ENCODE results near the gene SYNGR2. TPM values are rescaled to one million over a fixed set of nuclear protein-coding genes. Genes with fewer than 3 reads are reported as not detected.
A peak's percentile ranks its signal among the peaks of the same experiment; 100 is the strongest.
"Not testable (repeated sequence)": the region's sequence is repeated elsewhere in the genome, so short reads cannot be mapped to it uniquely, and the experiment has no call there.

The SYNGR2 gene
- total RNA-seq, 1 experiment from 2014 or later = 1.6 TPM

DNA sequence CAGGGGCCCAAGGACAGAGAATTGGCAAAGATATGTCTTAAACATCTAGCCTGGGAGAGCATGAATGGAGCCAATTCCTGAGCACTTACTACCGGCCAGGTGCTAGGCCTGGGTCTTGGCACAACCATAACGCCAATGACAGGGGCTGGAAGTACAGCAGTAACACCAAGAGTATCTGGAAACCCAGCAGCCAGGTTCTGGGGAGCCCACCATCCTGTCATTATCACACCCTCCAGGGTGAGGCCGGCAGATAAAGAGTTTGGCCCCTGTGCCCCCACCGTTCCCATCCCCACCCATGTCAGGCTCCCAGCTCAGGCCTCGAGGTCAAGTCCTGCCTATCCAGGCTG is 38.3 kb upstream of the SYNGR2 start:
- no peak for DNase-seq (ENCODE audit: low read depth)

DNA sequence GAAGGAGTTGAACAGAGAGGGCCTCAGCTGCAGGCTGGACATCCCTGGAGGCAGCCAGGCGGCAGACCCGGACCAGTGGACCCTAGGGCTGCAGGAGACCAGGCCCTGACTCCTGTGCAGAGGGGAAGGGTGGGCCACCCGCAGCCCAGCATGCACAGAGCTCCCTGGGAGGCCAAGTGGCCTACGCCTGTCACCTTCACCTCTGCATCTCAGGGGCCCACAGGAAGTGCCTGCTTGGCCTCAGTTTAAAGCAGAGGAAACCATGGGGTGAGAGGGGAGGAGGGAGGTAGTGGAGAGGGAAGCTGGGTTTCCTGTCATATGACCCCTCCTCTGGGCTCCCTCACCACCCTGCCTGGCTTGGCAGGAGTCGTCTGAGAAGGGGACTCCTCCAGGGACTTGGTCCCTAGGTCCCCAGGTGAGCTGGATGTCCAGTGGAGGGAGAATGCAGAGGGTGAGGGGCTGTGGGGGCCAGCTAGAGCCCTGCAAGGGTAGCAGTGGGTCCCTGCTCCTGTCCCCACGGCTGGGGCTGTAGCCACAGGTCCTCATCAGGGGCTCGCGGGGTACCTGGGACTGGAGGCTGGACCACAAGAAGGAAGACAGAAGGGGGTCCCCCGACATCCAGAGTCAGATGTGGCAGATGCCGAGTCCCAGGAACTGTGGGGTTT is 37.8 kb upstream of the SYNGR2 start, which contains the start of gene TMC8:
TSS of gene TMC8 (plus strand) at position 335 of the 665 bp plus-strand sequence. CDS start 818 bp downstream, outside the sequence.
- DNase-seq (ENCODE audit: low read depth) = no peak

DNA sequence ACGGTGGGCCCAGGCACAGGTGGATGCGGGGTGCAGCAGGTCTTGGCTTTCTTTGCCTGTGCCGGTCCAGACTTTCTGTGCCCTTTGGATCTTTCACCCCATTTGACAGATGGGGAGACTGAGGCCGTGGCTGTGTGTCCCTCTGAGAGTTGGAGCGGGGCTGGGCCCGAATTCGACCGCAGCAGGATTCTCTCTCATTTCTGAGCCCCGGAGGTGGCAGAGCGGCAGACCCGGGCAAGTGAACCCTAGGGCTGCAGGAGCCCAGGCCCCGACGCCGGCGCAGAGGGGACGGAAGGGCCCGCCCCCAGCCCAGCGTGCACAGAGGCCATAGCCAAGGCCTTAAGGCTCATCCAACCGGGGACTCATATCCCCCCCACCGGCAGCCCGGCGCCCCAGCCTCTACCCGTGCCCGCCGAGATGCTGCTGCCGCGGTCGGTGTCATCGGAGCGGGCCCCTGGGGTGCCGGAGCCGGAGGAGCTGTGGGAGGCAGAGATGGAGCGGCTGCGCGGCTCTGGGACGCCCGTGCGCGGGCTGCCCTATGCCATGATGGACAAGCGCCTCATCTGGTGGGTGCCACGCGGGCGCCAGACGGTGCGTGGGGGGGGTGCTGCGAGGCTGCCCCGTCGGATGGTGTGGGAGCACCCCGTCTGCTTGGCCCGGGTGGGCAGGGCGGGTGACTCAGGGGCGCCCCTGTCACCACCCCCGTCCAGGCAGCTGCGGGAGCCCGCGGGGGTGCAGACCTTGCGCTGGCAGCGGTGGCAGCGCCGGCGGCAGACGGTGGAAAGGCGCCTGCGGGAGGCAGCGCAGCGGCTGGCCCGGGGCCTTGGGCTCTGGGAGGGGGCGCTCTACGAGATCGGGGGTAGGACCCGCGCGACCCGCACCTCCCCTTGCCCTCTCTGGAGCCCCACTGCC is 37.0 kb upstream of the SYNGR2 start:
- DNase-seq (ENCODE audit: low read depth) = no peak

DNA sequence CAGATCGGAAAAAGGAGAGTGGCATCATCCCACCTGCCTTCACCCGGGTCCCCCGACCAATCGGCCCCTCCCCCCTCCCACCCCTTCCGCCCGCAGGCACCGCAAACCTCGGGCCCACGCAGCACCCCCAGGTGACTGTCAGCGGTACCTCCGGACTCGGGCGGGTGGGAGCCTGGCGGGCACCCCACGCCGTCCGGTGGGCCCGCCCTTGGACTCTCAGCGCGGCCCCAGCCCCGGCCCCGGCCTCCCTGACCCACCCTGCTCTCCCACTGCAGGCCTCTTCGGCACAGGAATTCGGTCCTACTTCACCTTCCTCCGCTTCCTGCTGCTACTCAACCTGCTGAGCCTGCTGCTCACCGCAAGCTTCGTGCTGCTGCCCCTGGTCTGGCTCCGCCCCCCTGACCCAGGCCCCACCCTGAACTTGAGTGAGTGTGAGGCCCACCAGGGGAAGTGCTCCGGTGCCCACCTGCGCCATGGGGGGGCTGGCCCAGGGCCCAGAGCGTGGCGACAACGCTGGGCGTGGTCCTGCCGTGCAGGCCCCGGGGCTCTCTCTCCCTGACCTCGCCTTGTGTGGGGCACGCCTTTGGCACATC is 36.2 kb upstream of the SYNGR2 start:
- DNase-seq (ENCODE audit: low read depth) = no peak

DNA sequence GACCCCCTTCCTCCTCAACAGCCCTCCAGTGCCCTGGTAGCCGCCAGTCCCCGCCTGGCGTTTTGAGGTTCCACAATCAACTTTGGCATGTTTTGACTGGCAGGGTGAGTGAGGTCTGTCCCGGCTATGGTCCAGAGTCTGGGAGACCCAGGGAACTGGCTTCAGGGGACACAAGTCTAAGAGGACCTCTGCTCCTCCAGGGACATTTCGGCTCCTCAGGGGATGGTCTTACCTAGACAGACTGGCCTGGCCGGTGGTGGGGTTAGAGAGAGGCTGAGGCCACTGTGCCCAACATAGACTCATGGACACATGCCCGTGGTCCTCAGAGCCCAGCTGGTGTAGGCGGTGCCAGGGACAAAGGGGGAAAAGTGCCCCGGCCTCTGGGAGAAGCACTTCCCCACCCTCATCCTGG is 35.6 kb upstream of the SYNGR2 start:
- no peak for DNase-seq (ENCODE audit: low read depth)

DNA sequence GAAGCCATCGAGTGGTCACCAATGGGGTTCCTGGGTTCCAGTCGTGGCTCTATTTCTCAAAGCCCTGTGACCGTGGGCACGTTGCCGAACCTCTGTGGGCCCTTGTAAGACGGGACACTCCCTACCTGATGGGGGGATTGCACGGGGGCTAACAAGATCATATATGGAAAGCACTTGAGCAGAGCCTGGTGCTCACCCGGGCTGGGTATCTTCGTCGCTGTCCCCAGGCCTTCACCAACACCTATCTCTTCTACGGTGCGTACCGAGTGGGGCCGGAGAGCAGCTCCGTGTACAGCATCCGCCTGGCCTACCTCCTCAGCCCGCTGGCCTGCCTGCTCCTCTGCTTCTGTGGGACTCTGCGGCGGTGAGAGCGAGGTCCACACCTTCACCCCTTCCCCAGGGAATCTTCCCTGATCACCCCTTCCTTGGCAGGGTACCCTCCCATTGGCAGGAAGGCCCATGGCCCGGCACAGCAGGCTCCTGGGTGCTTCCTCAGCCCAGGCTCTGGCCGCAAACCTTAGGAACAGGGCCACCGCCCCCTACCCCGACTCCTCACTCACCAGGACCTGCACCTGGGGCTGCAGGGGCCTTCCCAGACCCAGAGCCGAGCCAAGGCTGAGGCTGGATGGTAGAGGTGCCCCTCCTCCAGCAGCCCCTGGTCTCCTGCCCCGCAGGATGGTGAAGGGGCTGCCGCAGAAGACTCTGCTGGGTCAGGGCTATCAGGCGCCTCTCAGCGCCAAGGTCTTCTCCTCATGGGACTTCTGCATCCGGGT is 35.0 kb upstream of the SYNGR2 start:
- DNase-seq (ENCODE audit: low read depth) = no peak

DNA sequence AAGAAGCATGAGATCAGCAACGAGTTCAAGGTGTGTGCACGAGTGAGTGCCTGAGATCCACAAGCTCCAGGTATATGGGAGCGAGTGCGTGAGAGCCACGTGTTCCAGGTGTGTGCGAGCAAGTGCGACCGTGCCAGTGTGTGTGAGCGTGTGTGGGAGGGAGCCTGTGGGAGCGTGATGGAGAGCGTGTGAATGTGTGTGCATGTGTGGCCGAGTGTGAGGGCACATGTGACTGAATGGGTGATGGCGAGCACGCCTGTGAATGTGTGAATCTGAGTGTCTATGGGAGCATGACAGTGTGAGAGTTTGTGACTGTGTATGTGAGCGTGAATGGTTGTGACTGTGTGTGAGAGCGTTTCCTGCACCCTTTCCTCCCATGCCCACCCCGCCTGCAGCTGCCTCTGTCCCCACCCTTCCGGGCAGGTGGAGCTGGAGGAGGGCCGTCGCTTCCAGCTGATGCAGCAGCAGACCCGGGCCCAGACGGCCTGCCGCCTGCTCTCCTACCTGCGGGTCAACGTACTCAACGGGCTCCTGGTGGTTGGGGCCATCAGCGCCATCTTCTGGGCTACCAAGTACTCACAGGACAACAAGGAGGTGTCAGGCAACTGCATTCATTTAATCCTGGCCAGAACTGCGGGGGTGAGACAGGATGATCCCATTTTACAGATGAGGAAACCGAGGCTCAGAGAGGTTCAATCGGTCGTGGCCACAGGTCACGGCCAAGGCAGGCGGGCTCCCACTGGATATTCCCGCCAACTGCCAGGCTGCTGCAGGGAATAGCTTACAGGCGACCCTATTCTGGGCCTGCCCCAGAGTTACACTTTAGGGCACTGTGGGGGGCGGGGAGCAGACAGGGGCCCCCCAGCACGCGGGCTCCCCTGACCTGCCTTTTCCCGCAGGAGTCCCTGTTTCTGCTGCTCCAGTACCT is 34.1 kb upstream of the SYNGR2 start:
- peak; percentile 15 for DNase-seq (ENCODE audit: low read depth)

DNA sequence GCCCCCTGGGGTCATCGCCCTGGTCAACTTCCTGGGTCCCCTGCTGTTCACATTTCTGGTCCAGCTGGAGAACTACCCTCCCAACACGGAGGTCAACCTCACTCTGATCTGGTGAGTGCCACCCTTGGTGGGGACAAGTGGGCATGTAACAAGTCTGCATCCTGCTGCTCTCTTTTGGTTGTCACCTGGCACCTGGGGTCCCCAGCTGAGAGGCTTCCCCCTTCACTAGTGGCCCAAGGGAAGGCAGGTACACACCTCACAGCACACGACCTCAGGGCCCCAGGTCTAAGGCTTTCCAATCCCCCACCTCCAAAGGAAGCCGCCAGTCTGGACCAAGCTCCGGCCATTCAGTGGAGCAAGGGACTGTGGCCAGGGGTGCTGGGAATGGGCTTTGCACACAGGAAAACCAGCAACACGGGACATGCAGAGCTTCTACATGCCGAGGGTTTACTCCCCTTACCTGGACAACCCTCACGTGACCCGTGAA is 33.4 kb upstream of the SYNGR2 start:
- DNase-seq (ENCODE audit: low read depth) = no peak

DNA sequence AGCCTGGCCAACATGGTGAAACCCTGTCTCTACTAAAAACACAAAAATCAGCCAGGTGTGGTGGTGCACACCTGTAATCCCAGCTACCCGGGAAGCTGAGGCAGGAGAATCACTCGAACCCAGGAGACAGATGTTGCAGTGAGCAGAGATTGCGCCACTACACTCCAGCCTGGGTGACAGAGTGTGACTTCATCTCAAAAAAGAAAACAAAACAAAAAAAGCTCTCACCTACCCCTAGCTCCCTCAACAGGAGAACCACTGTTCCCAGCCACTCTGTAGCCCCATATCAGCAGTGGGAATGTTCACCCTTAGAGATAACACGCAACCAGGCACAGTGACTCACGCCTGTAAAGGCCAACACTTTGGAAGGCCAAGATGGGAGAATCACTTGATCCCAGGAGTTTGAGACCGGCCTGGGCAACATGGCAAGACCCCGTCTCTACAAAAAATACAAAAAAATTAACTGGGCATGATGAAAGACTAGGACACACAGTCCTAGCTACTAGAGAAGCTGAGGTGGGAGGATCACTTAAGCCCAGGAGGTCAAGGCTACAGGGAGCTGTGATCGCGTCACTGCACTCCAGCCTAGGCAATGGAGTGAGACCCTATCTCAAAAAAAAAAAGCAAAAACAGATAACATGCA is 32.4 kb upstream of the SYNGR2 start:
- DNase-seq (ENCODE audit: low read depth) = no peak

DNA sequence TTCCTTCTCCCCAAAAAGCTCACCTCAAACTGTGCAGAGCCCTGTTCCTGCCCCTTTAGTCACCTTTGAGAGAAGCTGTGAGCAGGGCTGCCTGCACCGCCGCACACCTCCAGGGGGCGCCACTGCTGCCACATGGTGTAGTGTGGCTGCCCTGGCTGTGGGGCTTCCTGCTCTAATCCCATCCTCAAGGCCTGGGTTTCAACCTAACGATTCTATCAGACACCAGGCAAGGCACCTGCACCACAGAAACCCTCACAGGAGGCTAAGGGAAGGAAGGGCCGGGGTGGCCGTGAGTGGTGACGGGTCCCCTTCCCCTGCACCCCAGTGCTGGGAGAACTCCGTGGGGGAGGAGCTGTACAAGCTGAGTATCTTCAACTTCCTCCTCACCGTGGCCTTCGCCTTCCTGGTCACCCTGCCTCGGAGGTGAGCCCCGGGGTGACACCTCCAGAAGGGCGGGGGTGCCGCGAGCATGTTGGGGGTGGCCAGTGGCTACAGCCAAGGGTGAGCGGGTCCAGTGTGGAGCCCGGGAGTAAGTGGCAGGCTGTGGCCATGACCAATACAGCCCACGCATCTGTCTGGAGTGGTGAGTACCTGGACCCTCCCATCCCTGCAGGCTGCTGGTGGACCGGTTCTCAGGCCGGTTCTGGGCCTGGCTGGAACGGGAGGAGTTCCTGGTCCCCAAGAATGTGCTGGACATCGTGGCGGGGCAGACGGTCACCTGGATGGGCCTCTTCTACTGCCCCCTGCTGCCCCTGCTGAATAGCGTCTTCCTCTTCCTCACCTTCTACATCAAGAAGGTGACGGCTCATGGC is 30.8 kb upstream of the SYNGR2 start:
- no peak for DNase-seq (ENCODE audit: low read depth)

DNA sequence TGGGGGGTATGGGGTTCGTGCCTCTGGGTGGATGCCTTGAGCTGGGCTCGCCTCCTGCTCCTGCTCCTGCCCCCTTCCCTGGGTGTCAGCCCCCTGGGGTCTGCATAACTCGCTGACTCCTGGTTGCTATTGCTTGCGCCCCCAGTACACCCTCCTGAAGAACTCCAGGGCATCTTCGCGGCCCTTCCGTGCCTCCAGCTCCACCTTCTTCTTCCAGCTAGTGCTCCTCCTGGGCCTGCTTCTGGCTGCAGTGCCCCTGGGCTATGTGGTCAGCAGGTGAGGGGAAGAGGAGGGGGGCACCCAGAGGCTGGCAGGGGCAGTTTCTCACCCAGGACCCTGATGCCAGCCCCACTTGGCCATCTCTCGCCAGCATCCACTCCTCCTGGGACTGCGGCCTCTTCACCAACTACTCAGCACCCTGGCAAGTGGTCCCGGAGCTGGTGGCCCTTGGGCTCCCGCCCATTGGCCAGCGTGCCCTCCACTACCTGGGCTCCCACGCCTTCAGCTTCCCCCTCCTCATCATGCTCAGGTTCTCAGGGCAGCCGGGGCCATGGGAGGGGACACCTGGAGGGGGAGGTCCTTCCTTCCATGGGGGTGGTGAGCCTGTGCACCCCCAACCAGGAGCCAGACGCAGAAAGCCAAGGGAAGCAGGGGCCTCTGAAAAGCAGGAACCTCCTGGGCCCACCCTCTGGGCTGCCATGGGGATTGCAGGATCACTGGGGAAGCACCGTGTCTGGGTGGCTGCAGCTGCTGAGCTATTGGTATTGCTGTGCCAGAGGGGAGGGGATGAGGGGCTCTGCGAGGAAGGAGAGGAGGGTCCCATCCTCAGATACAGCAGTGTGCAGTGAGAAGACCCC is 29.9 kb upstream of the SYNGR2 start:
- DNase-seq (ENCODE audit: low read depth) = no peak

DNA sequence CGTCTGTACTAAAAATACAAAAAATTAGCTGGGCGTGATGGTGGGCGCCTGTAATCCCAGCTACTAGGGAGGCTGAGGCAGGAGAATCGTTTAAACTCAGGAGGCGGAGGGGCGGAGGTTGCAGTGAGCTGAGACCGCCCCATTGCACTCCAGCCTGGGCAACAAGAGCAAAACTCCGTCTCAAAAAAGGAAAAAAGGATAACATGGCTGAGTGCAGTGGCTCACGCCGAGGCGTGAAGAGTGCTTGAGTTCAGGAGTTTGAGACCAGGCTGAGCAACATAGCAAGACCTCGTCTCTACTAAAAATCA is 28.6 kb upstream of the SYNGR2 start:
- DNase-seq (ENCODE audit: low read depth) = not testable (repeated sequence)

DNA sequence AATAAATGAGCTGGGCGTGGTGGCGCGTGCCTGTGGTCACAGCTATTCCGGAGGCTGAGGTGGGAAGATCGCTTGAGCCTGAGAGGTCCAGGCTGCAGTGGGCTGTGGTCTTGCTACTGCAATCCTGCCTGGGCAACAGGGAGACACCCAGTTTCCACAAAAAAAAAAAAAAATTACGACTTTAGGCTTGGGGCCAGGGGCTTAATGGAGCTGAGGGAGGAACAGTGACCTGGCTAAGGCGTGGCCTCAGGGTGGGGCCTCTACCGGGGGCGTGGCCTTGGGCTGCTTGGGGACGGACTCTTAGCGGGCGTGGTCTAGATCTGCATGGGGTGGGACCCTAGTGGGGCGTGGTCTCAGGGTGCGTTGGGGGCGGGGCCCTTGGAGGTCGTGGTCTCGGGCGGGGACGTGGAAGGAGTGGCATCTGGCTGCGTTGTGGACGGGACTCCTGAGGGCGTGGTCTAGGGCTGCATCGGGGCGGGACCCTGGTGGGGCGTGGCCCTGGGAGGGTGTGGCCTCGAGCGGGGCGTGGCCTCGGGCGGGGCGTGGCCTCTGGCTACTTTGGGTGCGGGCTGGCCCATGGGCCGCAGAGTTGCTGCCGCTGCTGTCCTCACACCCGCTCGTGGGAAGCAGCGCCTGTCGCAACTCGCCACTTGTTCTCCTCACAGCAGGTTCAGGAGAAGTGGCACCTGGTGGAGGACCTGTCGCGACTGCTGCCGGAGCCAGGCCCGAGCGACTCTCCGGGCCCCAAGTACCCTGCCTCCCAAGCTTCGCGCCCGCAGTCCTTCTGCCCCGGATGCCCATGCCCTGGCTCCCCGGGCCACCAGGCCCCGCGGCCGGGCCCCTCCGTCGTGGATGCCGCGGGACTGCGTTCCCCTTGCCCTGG is 28.0 kb upstream of the SYNGR2 start:
- DNase-seq (ENCODE audit: low read depth) = peak; percentile 34

DNA sequence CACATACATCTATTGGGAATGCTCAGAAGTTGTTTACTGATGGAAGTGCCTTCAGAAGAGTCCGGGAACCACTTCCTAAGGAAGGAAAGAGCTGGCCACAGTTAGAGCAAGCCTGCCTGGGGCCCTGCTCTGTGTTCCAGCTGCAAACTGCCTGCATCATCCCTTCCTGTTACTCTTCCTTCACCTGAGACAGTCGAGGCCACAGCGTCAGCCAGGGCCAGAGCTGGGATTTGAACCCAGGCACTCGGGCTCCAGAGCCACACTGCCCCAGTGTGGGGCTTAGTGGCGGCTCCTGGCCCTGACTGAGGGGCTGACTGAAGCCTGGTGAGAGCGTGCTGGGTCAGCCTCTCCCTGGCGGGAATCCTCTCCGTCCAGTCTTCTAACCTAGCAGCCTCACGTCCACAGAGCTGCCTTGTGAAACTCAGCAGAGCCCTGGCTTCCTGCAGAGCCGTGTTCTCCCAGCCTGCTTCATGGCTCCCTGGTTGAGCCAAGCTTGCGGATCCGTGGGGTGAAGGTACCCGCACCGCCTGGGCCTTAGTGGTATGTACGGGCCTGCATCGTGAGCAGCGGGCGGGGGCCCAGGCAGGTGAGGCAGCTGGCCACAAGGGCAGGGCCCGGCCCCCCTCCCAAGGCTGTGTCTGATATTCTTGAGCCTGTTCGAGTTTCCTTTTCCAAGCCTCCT is 26.8 kb upstream of the SYNGR2 start:
- DNase-seq (ENCODE audit: low read depth) = no peak

DNA sequence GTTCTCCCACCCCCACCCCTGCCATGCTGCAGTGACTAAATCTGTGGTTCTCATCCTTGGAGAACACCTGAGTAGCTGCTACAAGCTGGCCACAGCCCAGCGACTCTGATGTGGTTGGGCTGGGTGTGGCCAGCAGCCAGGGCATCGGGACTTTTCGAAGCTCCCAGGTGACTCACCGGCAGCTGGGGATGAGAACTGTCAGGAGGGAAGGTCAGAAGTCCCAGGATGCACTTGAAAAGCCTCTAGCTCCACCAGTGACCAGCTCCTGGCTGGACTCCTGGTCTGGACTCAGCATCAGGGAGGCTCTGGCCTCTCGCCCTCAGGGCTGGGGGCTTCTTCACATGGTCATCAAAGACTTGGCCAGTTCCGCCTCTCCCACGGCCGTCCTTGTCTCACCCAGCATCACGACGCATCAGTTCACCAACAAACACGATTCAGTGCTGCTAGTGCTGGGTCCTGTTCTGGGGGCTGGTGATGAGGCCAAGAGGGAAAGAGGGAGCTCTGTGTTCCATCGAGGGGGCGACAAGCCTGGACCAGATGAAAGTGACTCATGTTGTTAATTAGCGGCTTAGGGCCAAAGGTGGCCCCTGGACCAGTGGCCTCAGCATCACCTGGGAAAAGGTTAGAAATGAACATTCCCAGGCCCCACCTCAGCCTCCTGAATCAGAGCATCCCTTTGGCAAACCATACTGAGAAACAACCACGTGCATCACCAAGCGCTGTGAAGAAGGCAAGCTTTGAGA is 26.1 kb upstream of the SYNGR2 start:
- DNase-seq (ENCODE audit: low read depth) = peak; percentile 67
